ENCODE data around the gene TMEM196. TPM values are rescaled to one million over a fixed set of nuclear protein-coding genes. Genes with fewer than 3 reads are reported as not detected.

The TMEM196 gene
- total and polyA plus RNA-seq, 9 of the 15 experiments (the other 6 are each of a cell fraction or from before 2014, with no cell fraction given): not detected

DNA sequence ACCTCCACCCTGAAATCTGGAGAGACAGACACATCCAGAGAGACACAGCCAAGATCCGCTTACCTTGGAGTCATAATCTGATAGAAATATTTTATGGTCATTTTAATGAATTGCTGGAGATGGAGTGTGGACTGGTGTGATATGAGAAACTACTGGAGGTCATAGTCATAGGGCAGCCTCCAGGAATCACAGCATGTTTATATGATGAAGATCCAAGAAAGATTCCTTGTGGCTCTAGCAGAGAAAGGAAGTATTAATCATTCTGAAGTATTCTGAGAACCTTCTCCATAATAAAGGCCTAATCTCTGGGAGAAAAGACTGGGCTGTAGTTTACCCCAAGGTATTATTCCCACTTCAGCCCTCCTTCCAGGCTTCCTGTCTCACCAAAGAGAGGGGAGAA is 102.6 kb downstream of the TMEM196 start:
- ATAC-seq (no peak), DNase-seq (ENCODE audit: extremely low read depth in 1 of 4, low spot score in 3 of 4) (no peak), FAIRE-seq (no peak)
- in situ Hi-C loops (cut with MboI) (loop anchor here (25.0 kb wide), 1 partner anchor 1309 kb away; no protein-coding TSS in a partner anchor), intact Hi-C loops (cut with micrococcal nuclease) (no loop called here)
- POLR2A ChIA-PET: no interaction called here
- no peaks in the 10 kb centered on the region for H3K9me1 ChIP-seq (ENCODE audit: control insufficient read depth, insufficient read depth, low read length)
- no peaks in the 10 kb centered on the region; a peak in 1 of 5 replicates for H3K4me1 ChIP-seq (replicated peaks in 1 of 2; ENCODE audit: control insufficient read depth in 2 of 2, insufficient read depth in 2 of 2, low read length in 2 of 2)
- no peak overlapping the region for H2AFZ ChIP-seq (ENCODE audit: low read depth, low read length)
- H3K9ac ChIP-seq (ENCODE audit: insufficient read depth in 1 of 2, low read depth in 2 of 2, low read length in 2 of 2): no peak overlapping the region
- no peak overlapping the region for H3K4me2 ChIP-seq (ENCODE audit: insufficient read depth, low read length)
- H4K20me1 ChIP-seq (replicated peaks; ENCODE audit: control insufficient read depth, insufficient read depth, low read length): no peaks in the 10 kb centered on the region
- no peaks in the 10 kb centered on the region for H3K36me3 ChIP-seq (ENCODE audit: control insufficient read depth, insufficient read depth, low read length)
- CTCF ChIA-PET (ENCODE audit: low intra/inter-chr PET ratio): no interaction called here
- no peak overlapping the region for H3K4me3 ChIP-seq
- no peaks in the 10 kb centered on the region for H3K27me3 ChIP-seq (ENCODE audit: control insufficient read depth in 2 of 2, insufficient read depth in 2 of 2, low read length in 2 of 2)
- no peak for TF ChIP-seq HOMEZ (CRISPR knock-in tag; IDR thresholded peaks at IDR 0.05)
- no peak for TF ChIP-seq ZBTB26 (CRISPR knock-in tag; IDR thresholded peaks at IDR 0.05)
- no peak for TF ChIP-seq HDAC6 (IDR thresholded peaks at IDR 0.05; ENCODE audit: low read depth, low read length)
- TF ChIP-seq, protein P1, sequence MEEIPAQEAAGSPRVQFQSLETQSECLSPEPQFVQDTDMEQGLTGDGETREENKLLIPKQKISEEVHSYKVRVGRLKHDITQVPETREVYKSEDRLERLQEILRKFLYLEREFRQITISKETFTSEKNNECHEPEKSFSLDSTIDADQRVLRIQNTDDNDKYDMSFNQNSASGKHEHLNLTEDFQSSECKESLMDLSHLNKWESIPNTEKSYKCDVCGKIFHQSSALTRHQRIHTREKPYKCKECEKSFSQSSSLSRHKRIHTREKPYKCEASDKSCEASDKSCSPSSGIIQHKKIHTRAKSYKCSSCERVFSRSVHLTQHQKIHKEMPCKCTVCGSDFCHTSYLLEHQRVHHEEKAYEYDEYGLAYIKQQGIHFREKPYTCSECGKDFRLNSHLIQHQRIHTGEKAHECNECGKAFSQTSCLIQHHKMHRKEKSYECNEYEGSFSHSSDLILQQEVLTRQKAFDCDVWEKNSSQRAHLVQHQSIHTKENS (CRISPR knock-in tag; IDR thresholded peaks at IDR 0.05): no peak
- TF ChIP-seq, protein P2, sequence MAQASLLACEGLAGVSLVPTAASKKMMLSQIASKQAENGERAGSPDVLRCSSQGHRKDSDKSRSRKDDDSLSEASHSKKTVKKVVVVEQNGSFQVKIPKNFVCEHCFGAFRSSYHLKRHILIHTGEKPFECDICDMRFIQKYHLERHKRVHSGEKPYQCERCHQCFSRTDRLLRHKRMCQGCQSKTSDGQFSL (CRISPR knock-in tag; IDR thresholded peaks at IDR 0.05): no peak
- TF ChIP-seq, protein P2 (tag; IDR thresholded peaks at IDR 0.05): no peak
- no peak for TF ChIP-seq FOXK2 (conservative IDR thresholded peaks at IDR 0.05 in 1 of 2, IDR thresholded peaks at IDR 0.05 in 1 of 2; ENCODE audit: low read depth in 2 of 2)
- no peak for TF ChIP-seq POLR2AphosphoS5 (IDR thresholded peaks at IDR 0.05; ENCODE audit: control insufficient read depth, insufficient read depth, low read depth, low read length)
- TF ChIP-seq ZNF277 (CRISPR knock-in tag; IDR thresholded peaks at IDR 0.05; ENCODE audit: borderline replicate concordance): no peak
- no peak for TF ChIP-seq BCL6 (CRISPR knock-in tag; IDR thresholded peaks at IDR 0.05)
- TF ChIP-seq, protein P3, sequence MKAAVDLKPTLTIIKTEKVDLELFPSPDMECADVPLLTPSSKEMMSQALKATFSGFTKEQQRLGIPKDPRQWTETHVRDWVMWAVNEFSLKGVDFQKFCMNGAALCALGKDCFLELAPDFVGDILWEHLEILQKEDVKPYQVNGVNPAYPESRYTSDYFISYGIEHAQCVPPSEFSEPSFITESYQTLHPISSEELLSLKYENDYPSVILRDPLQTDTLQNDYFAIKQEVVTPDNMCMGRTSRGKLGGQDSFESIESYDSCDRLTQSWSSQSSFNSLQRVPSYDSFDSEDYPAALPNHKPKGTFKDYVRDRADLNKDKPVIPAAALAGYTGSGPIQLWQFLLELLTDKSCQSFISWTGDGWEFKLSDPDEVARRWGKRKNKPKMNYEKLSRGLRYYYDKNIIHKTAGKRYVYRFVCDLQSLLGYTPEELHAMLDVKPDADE (conservative IDR thresholded peaks at IDR 0.05; ENCODE audit: control insufficient read depth, low read depth, low read length): no peak
- no peaks in the 10 kb centered on the region for H3K9me3 ChIP-seq (replicated peaks; ENCODE audit: control insufficient read depth, insufficient read depth, low read depth, low read length)
- H3K79me2 ChIP-seq (ENCODE audit: control insufficient read depth, insufficient read depth, low read length): no peaks in the 10 kb centered on the region
- no peak overlapping the region for H3K27ac ChIP-seq (ENCODE audit: extremely low read depth, low read depth, low read length)
- no TSS peak for BruUV-seq (replicated peaks)
- WGBS (ENCODE audit: insufficient coverage, low coverage, missing lambda C conversion rate): 33% methylated on average over 1 of the region's 1 CpG

All from K562 (cell line).